Islet of Langerhans (tissue), 1 donor: ENCODE data around the gene UHMK1.
"Not testable (repeated sequence)": the region's sequence is repeated elsewhere in the genome, so short reads cannot be mapped to it uniquely, and the experiment has no call there.

Source experiments
- FAIRE-seq: peaks from one replicate; lab custom pipeline; 2011; peaks lifted over from hg19 to GRCh38; lab: Jason Lieb, UNC

The UHMK1 gene

GRCh38 chr1:162566870-162567269 lies 69.3 kb downstream of the UHMK1 start:
- no peak for FAIRE-seq

- no peak for FAIRE-seq
Observed at GRCh38 chr1:162568802-162569201, 71.2 kb downstream of the UHMK1 start.

- FAIRE-seq = no peak
Observed at GRCh38 chr1:162570718-162571117, 73.1 kb downstream of the UHMK1 start.

- not testable (repeated sequence) for FAIRE-seq
Observed at GRCh38 chr1:162571121-162571520, 73.5 kb downstream of the UHMK1 start.

GRCh38 chr1:162571696-162572095 lies 74.1 kb downstream of the UHMK1 start:
- FAIRE-seq = no peak

- FAIRE-seq = no peak
Observed at GRCh38 chr1:162573136-162573535, 75.5 kb downstream of the UHMK1 start.

GRCh38 chr1:162578071-162578700 lies 80.6 kb downstream of the UHMK1 start:
- FAIRE-seq = no peak

GRCh38 chr1:162578936-162579335 lies 81.3 kb downstream of the UHMK1 start:
- no peak for FAIRE-seq
